Measurements from ENCODE around the gene ATP1A1. TPM values are rescaled to one million over a fixed set of nuclear protein-coding genes. Genes with fewer than 3 reads are reported as not detected.

Gene ATP1A1
- total RNA-seq: 120 and 122 TPM in 2 replicates

DNA sequence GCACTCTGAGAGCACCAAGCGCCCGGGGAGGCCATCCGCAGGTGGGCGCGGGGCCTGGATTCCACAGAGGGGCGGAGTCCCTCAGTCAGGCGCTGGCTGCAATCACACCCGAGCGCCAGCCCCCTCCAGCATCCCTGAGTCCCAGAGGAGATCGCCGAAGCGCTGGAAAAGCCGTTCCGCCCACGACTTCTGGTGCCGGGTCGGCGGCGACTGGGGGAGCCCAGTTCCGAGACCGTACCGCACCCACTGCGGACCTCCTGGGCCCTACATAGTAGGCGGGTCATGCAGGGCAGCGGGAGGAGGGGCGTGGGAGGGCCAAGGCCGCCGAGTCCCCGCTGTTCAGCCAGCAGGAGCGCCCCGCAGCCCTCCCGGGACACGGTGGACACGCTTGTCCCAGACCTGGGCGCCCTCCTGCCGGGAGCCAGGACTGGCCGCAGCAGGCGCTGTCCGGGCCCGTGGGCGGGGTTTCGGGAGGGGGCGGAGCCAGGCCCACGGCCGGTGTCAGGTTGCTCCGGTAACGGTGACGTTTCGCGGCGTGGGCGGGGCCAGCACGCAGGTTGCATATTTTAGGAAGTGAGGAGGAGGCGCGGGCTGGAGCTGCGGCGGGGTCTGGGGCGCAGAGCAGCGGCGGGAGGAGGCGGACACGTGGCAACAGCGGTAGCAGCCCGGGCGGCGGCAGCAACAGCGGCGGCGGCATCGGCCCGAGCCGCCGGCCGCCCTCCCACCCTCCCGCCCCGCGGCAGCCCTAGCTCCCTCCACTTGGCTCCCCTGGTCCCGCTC is at the start of gene ATP1A1:
TSS of gene ATP1A1 (plus strand) at position 594 of the 780 bp plus-strand sequence. CDS start 268 bp downstream, outside the sequence.
- no peaks in the 10 kb centered on the region for H4K20me1 ChIP-seq (ENCODE audit: insufficient read depth, low read length)
- peak within 1 kb of the TSS; percentile 99 for H3K27ac ChIP-seq (ENCODE audit: low read depth, low read length)
- peak within 1 kb of the TSS; percentile 81 for H3K4me3 ChIP-seq (ENCODE audit: insufficient read depth, low read length)
- TF ChIP-seq, protein P1, sequence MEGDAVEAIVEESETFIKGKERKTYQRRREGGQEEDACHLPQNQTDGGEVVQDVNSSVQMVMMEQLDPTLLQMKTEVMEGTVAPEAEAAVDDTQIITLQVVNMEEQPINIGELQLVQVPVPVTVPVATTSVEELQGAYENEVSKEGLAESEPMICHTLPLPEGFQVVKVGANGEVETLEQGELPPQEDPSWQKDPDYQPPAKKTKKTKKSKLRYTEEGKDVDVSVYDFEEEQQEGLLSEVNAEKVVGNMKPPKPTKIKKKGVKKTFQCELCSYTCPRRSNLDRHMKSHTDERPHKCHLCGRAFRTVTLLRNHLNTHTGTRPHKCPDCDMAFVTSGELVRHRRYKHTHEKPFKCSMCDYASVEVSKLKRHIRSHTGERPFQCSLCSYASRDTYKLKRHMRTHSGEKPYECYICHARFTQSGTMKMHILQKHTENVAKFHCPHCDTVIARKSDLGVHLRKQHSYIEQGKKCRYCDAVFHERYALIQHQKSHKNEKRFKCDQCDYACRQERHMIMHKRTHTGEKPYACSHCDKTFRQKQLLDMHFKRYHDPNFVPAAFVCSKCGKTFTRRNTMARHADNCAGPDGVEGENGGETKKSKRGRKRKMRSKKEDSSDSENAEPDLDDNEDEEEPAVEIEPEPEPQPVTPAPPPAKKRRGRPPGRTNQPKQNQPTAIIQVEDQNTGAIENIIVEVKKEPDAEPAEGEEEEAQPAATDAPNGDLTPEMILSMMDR (IDR thresholded peaks at IDR 0.05; ENCODE audit: extremely low read depth, low read depth, low read length): no peak
- peaks cover 45% of the 10 kb centered on the region for H3K4me1 ChIP-seq (ENCODE audit: insufficient read depth, low read length)
- peak; percentile 96 for DNase-seq (ENCODE audit: insufficient read length, low spot score, missing footprints)
- peaks cover 28% of the 10 kb centered on the region for H3K79me2 ChIP-seq (ENCODE audit: insufficient read depth, low read length)
- peak within 1 kb of the TSS; percentile 92 for H2AFZ ChIP-seq (ENCODE audit: low read length)
- H3K27me3 ChIP-seq (ENCODE audit: insufficient read depth, low read length): peaks cover 17% of the 10 kb centered on the region
- peak within 1 kb of the TSS; percentile 82 for H3K4me2 ChIP-seq (ENCODE audit: insufficient read depth, low read length)
- no peaks in the 10 kb centered on the region for H3K9me3 ChIP-seq (ENCODE audit: low read depth, low read length)
- no peaks in the 10 kb centered on the region for H3K36me3 ChIP-seq (ENCODE audit: insufficient read depth, low read length)

DNA sequence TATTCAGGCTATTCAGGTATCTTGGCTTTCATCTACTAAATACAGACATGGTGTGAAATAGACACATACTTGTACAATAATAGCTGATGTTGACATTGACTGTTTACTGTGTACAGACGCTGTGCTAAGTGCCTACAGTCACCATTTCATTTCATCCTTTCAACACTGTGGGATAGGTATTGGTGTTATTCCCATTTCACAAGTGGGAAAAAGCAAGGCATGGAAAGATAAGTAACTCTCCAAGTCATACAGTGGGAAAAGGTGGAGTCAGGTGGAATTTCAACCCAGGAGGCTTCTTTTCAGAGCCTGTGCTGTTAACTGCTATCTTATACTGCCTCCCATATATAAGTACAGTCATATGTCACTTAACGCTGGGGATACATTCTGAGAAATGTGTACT is 49.6 kb upstream of the ATP1A1 start:
- Histone ChIP-seq H3K36me3 (ENCODE audit: insufficient read depth, low read length) (no peaks in the 10 kb centered on the region), H3K9me3 (ENCODE audit: low read depth, low read length) (no peaks in the 10 kb centered on the region), H3K79me2 (ENCODE audit: insufficient read depth, low read length) (no peaks in the 10 kb centered on the region), H3K4me1 (ENCODE audit: insufficient read depth, low read length) (no peaks in the 10 kb centered on the region), H3K27ac (ENCODE audit: low read depth, low read length) (no peak overlapping the region), H4K20me1 (ENCODE audit: insufficient read depth, low read length) (no peaks in the 10 kb centered on the region), H2AFZ (ENCODE audit: low read length) (no peak overlapping the region), H3K4me3 (ENCODE audit: insufficient read depth, low read length) (no peak overlapping the region), H3K27me3 (ENCODE audit: insufficient read depth, low read length) (no peaks in the 10 kb centered on the region), H3K4me2 (ENCODE audit: insufficient read depth, low read length) (no peak overlapping the region)
- DNase-seq (ENCODE audit: insufficient read length, low spot score, missing footprints): no peak
- TF ChIP-seq, protein P1 (IDR thresholded peaks at IDR 0.05; ENCODE audit: extremely low read depth, low read depth, low read length): no peak

DNA sequence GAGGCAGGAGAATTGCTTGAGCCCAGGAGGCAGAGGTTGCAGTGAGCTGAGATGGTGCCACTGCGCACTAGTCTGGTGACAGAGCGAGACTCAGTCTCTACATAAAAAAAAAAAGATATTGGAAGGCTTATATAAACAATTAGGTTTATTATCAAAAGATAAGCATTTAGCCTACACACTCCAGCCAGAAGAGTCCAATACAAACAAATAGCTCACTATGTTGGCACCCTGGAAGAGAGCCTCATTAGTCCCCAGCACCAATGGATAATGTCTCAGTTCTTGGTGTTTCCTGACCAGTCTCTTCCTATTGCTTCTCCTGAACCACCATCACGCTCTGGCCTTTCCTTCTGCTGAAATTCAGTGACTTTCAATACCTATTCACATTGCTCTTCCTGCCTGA is 48.6 kb upstream of the ATP1A1 start:
- no peak overlapping the region for H3K4me2 ChIP-seq (ENCODE audit: insufficient read depth, low read length)
- TF ChIP-seq, protein P1 (IDR thresholded peaks at IDR 0.05; ENCODE audit: extremely low read depth, low read depth, low read length): no peak
- no peaks in the 10 kb centered on the region for H3K79me2 ChIP-seq (ENCODE audit: insufficient read depth, low read length)
- no peaks in the 10 kb centered on the region for H3K27me3 ChIP-seq (ENCODE audit: insufficient read depth, low read length)
- H3K9me3 ChIP-seq (ENCODE audit: low read depth, low read length): no peaks in the 10 kb centered on the region
- peak; percentile 27 for DNase-seq (ENCODE audit: insufficient read length, low spot score, missing footprints)
- no peak overlapping the region for H2AFZ ChIP-seq (ENCODE audit: low read length)
- no peak overlapping the region for H3K27ac ChIP-seq (ENCODE audit: low read depth, low read length)
- no peaks in the 10 kb centered on the region for H3K4me1 ChIP-seq (ENCODE audit: insufficient read depth, low read length)
- no peaks in the 10 kb centered on the region for H3K36me3 ChIP-seq (ENCODE audit: insufficient read depth, low read length)
- H3K4me3 ChIP-seq (ENCODE audit: insufficient read depth, low read length): no peak overlapping the region
- no peaks in the 10 kb centered on the region for H4K20me1 ChIP-seq (ENCODE audit: insufficient read depth, low read length)

DNA sequence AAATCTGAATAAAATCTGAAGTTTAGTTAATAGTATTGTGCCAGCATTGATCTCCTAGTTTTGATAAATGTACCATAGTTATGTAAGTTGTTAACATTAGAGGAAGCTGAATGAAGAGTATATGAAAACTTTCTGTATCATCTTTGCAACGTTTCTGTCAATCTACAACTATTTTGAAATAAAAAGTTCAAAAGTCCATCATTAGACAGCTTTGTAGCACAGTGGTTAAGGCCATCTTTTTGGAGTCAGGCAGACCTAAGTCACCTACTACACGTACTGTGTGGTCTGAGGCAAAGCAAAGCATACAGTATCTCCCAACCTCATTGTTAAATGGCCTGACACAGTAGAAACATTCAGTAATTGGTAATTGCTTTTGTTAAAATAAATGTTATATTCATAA is 47.9 kb upstream of the ATP1A1 start:
- Histone ChIP-seq H4K20me1 (ENCODE audit: insufficient read depth, low read length) (no peaks in the 10 kb centered on the region), H2AFZ (ENCODE audit: low read length) (no peak overlapping the region), H3K36me3 (ENCODE audit: insufficient read depth, low read length) (no peaks in the 10 kb centered on the region), H3K4me3 (ENCODE audit: insufficient read depth, low read length) (no peak overlapping the region), H3K27me3 (ENCODE audit: insufficient read depth, low read length) (no peaks in the 10 kb centered on the region), H3K79me2 (ENCODE audit: insufficient read depth, low read length) (no peaks in the 10 kb centered on the region), H3K4me1 (ENCODE audit: insufficient read depth, low read length) (no peaks in the 10 kb centered on the region), H3K4me2 (ENCODE audit: insufficient read depth, low read length) (no peak overlapping the region), H3K27ac (ENCODE audit: low read depth, low read length) (no peak overlapping the region), H3K9me3 (ENCODE audit: low read depth, low read length) (no peaks in the 10 kb centered on the region)
- no peak for DNase-seq (ENCODE audit: insufficient read length, low spot score, missing footprints)
- TF ChIP-seq, protein P1 (IDR thresholded peaks at IDR 0.05; ENCODE audit: extremely low read depth, low read depth, low read length): no peak

Measured in osteoblast (primary cell).